ENCODE data around the gene TGM1.
A peak's percentile ranks its signal among the peaks of the same experiment; 100 is the strongest.

The TGM1 gene

DNA sequence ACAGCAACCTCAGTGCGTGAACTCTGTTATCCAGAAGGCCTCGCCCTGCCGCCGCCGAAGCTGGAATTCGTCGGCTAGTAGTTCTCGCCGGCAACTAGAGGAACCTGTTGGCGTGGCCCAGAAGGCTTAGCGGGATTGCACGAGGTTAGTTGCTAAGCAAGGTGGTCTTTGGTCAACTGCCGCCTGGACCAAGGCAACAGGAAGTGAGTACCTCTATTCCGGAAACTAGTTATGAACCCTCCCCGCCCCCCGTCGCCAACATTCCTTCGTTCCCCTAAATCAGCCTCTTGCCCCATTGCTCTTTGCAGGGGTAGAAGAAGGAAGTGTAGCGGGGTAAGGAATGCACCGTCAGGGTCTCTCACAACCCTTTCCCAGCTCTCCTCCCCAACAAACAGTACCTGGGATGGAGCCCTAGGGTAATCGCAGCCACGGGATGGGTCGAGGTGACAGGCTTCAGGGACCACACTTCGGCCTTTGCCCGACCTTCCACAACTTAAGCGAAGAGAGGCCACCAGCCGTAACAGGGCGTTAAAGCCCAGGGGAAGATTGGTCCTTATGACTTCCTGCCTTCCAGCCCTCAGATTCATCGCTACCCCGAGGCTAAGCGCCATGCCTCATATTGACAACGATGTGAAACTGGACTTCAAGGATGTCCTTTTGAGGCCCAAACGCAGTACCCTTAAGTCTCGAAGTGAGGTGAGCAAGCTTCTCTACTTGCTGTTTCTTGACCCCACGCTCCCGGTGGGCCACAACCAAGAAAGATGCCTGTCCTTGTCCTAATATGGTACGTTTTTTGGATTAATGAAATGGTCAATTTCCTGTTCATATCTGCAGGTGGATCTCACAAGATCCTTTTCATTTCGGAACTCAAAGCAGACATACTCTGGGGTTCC lies 30.1 kb downstream of the TGM1 start, which contains the start of gene GMPR2 (continued):
- TF ChIP-seq ZNF629 (tag by site-specific recombination; IDR thresholded peaks at IDR 0.05) (peak; percentile 9), ZBTB17 (tag by site-specific recombination; IDR thresholded peaks at IDR 0.05) (peak; percentile 2; the same call in 1 of the 2 replicates), SCRT1 (tag by site-specific recombination; IDR thresholded peaks at IDR 0.05; ENCODE audit: borderline replicate concordance) (peak; percentile 62; the same call in 1 of the 2 replicates), ZXDB (tag by site-specific recombination; IDR thresholded peaks at IDR 0.05) (0 out of 2 replicates have a peak, but pooled peaks have one; percentile 27), ZFP3 (tag by site-specific recombination; IDR thresholded peaks at IDR 0.05; ENCODE audit: low read depth) (no peak), ZNF335 (tag by site-specific recombination; conservative IDR thresholded peaks at IDR 0.05) (peak; percentile 90), KLF9 (tag by site-specific recombination; IDR thresholded peaks at IDR 0.05; ENCODE audit: low read depth) (no peak)
- TF ChIP-seq, protein P1, sequence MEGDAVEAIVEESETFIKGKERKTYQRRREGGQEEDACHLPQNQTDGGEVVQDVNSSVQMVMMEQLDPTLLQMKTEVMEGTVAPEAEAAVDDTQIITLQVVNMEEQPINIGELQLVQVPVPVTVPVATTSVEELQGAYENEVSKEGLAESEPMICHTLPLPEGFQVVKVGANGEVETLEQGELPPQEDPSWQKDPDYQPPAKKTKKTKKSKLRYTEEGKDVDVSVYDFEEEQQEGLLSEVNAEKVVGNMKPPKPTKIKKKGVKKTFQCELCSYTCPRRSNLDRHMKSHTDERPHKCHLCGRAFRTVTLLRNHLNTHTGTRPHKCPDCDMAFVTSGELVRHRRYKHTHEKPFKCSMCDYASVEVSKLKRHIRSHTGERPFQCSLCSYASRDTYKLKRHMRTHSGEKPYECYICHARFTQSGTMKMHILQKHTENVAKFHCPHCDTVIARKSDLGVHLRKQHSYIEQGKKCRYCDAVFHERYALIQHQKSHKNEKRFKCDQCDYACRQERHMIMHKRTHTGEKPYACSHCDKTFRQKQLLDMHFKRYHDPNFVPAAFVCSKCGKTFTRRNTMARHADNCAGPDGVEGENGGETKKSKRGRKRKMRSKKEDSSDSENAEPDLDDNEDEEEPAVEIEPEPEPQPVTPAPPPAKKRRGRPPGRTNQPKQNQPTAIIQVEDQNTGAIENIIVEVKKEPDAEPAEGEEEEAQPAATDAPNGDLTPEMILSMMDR (tag by site-specific recombination; IDR thresholded peaks at IDR 0.05) = no peak
- TF ChIP-seq, protein P2, sequence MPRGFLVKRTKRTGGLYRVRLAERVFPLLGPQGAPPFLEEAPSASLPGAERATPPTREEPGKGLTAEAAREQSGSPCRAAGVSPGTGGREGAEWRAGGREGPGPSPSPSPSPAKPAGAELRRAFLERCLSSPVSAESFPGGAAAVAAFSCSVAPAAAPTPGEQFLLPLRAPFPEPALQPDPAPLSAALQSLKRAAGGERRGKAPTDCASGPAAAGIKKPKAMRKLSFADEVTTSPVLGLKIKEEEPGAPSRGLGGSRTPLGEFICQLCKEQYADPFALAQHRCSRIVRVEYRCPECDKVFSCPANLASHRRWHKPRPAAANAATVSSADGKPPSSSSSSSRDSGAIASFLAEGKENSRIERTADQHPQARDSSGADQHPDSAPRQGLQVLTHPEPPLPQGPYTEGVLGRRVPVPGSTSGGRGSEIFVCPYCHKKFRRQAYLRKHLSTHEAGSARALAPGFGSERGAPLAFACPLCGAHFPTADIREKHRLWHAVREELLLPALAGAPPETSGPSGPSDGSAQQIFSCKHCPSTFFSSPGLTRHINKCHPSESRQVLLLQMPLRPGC (tag by site-specific recombination; IDR thresholded peaks at IDR 0.05) = peak; percentile 81; the same call in 1 of the 2 replicates
- TF ChIP-seq, protein P3, sequence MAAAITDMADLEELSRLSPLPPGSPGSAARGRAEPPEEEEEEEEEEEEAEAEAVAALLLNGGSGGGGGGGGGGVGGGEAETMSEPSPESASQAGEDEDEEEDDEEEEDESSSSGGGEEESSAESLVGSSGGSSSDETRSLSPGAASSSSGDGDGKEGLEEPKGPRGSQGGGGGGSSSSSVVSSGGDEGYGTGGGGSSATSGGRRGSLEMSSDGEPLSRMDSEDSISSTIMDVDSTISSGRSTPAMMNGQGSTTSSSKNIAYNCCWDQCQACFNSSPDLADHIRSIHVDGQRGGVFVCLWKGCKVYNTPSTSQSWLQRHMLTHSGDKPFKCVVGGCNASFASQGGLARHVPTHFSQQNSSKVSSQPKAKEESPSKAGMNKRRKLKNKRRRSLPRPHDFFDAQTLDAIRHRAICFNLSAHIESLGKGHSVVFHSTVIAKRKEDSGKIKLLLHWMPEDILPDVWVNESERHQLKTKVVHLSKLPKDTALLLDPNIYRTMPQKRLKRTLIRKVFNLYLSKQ (tag by site-specific recombination; IDR thresholded peaks at IDR 0.05; ENCODE audit: borderline replicate concordance) = no peak
- TF ChIP-seq, protein P4, sequence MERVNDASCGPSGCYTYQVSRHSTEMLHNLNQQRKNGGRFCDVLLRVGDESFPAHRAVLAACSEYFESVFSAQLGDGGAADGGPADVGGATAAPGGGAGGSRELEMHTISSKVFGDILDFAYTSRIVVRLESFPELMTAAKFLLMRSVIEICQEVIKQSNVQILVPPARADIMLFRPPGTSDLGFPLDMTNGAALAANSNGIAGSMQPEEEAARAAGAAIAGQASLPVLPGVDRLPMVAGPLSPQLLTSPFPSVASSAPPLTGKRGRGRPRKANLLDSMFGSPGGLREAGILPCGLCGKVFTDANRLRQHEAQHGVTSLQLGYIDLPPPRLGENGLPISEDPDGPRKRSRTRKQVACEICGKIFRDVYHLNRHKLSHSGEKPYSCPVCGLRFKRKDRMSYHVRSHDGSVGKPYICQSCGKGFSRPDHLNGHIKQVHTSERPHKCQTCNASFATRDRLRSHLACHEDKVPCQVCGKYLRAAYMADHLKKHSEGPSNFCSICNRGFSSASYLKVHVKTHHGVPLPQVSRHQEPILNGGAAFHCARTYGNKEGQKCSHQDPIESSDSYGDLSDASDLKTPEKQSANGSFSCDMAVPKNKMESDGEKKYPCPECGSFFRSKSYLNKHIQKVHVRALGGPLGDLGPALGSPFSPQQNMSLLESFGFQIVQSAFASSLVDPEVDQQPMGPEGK (tag by site-specific recombination; IDR thresholded peaks at IDR 0.05) = peak; percentile 76; the same call in 1 of the 2 replicates

DNA sequence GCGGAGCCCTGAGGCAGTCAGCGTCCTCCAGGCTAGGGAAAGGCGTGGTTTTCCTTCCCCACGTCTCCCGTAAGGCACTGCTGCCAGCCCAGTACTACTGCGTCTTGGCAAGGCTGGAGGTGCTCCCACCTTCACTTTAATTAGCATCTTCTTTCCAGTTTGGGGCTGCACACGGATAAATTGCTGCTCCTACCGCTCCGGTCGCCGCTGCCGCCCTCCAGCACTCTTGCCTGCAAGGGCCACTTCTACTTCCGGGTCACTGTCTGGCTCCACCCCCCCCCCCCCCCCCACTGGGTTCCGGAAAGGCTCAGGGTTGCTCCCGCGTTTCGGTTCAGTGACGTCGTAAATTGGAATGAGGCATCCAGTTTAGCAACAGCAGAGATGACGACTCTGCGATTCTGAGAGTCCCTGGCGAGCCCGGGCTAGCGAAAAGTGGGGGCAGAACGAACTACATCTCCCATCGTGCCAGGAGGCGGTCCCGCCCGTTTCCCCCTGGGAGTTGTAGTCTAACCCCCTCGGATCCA lies 30.8 kb downstream of the TGM1 start, which contains the start of gene NEDD8:
TSS of gene NEDD8 (minus strand) at position 247 of the 524 bp plus-strand sequence. CDS start at position 147, 100 bp downstream.
- CTCF ChIA-PET = interaction anchor here (1.6 kb wide), 1 partner anchor 142 kb away, joined by 3 read pairs; no protein-coding TSS in a partner anchor
- H3K4me3 ChIP-seq (ENCODE audit: low read depth, low read length) = peak within 1 kb of the TSS; percentile 69
- H3K36me3 ChIP-seq (ENCODE audit: control insufficient read depth in 2 of 2, insufficient read depth in 1 of 2, low read length in 2 of 2) = peaks cover 17 to 49% of the 10 kb centered on the region in 2 experiments; a peak in 2 of 3 replicates
- H3K4me1 ChIP-seq (ENCODE audit: control insufficient read depth, insufficient read depth, low read length) = peaks cover 7% of the 10 kb centered on the region
- H3K9me3 ChIP-seq (ENCODE audit: control insufficient read depth, insufficient read depth, low read depth, low read length) = no peaks in the 10 kb centered on the region
- POLR2A ChIA-PET = interaction anchor here (1.8 kb wide), 1 partner anchor 10 kb away, joined by 10 read pairs; the partner anchor contains the start of gene TINF2
- peak within 1 kb of the TSS; percentile 92 for H3K27ac ChIP-seq (ENCODE audit: extremely low read depth, low read depth, low read length)
- no peak for TF ChIP-seq MZF1 (tag by site-specific recombination; IDR thresholded peaks at IDR 0.05; ENCODE audit: borderline replicate concordance)
- TF ChIP-seq ZNF184 (tag by site-specific recombination; IDR thresholded peaks at IDR 0.05) = no peak
- TF ChIP-seq ZNF311 (tag by site-specific recombination; IDR thresholded peaks at IDR 0.05; ENCODE audit: borderline replicate concordance) = no peak
- TF ChIP-seq ZNF658 (tag by site-specific recombination; IDR thresholded peaks at IDR 0.05) = no peak
- TF ChIP-seq, protein P2 (tag by site-specific recombination; IDR thresholded peaks at IDR 0.05) = no peak
- no peak for TF ChIP-seq ZNF621 (tag by site-specific recombination; IDR thresholded peaks at IDR 0.05)
- no peak for TF ChIP-seq ZNF354C (tag by site-specific recombination; IDR thresholded peaks at IDR 0.05; ENCODE audit: borderline replicate concordance, low read depth)
- TF ChIP-seq, protein P5, sequence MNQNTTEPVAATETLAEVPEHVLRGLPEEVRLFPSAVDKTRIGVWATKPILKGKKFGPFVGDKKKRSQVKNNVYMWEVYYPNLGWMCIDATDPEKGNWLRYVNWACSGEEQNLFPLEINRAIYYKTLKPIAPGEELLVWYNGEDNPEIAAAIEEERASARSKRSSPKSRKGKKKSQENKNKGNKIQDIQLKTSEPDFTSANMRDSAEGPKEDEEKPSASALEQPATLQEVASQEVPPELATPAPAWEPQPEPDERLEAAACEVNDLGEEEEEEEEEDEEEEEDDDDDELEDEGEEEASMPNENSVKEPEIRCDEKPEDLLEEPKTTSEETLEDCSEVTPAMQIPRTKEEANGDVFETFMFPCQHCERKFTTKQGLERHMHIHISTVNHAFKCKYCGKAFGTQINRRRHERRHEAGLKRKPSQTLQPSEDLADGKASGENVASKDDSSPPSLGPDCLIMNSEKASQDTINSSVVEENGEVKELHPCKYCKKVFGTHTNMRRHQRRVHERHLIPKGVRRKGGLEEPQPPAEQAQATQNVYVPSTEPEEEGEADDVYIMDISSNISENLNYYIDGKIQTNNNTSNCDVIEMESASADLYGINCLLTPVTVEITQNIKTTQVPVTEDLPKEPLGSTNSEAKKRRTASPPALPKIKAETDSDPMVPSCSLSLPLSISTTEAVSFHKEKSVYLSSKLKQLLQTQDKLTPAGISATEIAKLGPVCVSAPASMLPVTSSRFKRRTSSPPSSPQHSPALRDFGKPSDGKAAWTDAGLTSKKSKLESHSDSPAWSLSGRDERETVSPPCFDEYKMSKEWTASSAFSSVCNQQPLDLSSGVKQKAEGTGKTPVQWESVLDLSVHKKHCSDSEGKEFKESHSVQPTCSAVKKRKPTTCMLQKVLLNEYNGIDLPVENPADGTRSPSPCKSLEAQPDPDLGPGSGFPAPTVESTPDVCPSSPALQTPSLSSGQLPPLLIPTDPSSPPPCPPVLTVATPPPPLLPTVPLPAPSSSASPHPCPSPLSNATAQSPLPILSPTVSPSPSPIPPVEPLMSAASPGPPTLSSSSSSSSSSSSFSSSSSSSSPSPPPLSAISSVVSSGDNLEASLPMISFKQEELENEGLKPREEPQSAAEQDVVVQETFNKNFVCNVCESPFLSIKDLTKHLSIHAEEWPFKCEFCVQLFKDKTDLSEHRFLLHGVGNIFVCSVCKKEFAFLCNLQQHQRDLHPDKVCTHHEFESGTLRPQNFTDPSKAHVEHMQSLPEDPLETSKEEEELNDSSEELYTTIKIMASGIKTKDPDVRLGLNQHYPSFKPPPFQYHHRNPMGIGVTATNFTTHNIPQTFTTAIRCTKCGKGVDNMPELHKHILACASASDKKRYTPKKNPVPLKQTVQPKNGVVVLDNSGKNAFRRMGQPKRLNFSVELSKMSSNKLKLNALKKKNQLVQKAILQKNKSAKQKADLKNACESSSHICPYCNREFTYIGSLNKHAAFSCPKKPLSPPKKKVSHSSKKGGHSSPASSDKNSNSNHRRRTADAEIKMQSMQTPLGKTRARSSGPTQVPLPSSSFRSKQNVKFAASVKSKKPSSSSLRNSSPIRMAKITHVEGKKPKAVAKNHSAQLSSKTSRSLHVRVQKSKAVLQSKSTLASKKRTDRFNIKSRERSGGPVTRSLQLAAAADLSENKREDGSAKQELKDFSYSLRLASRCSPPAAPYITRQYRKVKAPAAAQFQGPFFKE (tag by site-specific recombination; IDR thresholded peaks at IDR 0.05; ENCODE audit: borderline replicate concordance) = no peak

All from HEK293 (cell line).